ENCODE measurements around the gene AMELY. TPM values are rescaled to one million over a fixed set of nuclear protein-coding genes. Genes with fewer than 3 reads are reported as not detected.
"Not testable (repeated sequence)": the region's sequence is repeated elsewhere in the genome, so short reads cannot be mapped to it uniquely, and the experiment has no call there.

The AMELY gene
- total RNA-seq, 2 donors from 2014 or later = not detected

DNA sequence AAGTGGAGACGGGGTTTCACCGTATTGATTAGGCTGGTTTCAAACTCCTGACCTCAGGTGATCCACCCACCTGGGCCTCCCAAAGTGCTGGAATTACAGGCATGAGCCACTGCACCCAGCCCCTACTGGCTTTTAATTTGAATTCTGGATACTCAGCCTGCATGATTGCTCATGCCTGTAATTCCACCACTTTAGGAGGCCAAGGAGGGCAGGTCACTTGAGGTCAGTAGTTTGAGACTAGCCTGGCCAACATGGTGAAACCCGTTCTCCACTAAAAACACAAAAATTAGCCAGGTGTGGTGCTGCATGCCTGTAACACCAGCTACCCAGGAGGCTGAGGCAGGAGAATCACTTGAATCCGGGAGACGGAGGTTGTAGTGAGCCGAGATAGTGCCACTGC is 3.5 kb downstream of the AMELY start:
- H3K27me3 Mint-ChIP-seq = peaks cover 24% of the 10 kb centered on the region
- not testable (repeated sequence) for H3K4me1 Mint-ChIP-seq; H3K27ac Mint-ChIP-seq; H3K9me3 ChIP-seq (ENCODE audit: control insufficient read depth, low read length, poor library complexity, severe bottlenecking); H3K4me3 Mint-ChIP-seq; ATAC-seq; H3K36me3 Mint-ChIP-seq (ENCODE audit: low read depth); DNase-seq

DNA sequence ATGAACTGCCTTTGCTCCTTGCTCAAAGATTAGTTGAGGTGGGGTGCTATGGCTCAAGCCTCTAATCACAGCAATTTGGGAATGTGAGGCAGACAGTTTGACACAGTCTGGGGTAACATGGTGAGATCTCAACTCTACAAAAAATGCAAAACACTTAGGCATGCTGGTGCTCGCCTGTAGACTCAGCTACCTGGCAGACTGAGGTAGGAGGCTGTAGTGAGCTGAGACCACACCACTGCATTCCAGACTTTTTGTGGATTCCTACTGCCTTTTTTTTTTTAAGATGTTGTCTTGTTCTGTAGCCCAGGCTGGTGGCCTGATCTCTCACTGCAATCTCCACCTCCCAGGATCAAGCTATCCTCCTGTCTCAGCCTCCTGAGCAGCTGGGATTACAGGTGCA is 4.0 kb downstream of the AMELY start:
- peaks cover 21% of the 10 kb centered on the region for H3K27me3 Mint-ChIP-seq
- no peak for ATAC-seq
- H3K4me3 Mint-ChIP-seq = no peak overlapping the region
- H3K9me3 ChIP-seq (ENCODE audit: control insufficient read depth, low read length, poor library complexity, severe bottlenecking) = no peaks in the 10 kb centered on the region
- no peak for DNase-seq
- no peak overlapping the region for H3K27ac Mint-ChIP-seq
- H3K36me3 Mint-ChIP-seq (ENCODE audit: low read depth) = no peaks in the 10 kb centered on the region
- H3K4me1 Mint-ChIP-seq = no peaks in the 10 kb centered on the region

DNA sequence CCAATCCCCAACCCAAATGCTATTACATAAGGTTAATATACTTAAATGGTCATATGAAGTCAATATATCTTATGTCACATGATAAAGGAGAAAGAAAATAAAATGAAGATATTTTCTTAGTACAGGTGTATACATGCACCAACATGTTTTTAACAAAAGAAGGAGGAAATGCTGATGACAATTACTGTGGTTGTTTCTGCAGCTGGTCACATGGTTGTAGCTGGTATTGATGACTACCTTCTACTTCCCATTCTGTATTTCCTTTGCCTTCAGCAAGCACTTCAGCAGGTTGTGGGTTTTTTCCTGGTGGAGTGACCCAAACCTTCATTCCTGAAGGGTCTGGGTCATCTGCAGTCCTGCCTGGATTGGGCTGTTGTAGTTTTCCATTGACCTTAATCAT is 9.4 kb downstream of the AMELY start:
- not testable (repeated sequence) for DNase-seq, H3K4me1 Mint-ChIP-seq

DNA sequence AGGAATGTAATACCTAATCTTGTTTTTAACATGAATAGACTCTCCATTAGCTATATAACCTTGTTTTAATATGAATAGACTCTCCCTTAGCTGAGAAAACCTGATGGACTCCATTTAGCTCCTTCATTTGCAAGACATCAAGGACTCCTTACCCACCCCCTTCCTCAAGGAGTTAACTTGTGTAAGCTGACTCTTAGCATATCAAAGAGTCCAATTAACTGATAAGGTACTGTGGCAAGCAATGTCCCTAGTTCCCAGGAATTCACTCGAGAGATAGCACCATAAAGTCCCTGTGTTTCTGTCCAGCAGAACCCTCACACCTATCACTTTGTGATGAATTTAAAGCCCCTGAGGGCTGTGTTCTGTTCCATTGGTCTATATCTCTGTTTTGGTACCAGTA is 16.3 kb downstream of the AMELY start:
- no peaks in the 10 kb centered on the region for H3K27me3 Mint-ChIP-seq
- H3K4me1 Mint-ChIP-seq = no peaks in the 10 kb centered on the region
- DNase-seq (no peak), ATAC-seq (no peak)
- no peaks in the 10 kb centered on the region for H3K9me3 ChIP-seq (ENCODE audit: control insufficient read depth, low read length, poor library complexity, severe bottlenecking)
- H3K36me3 Mint-ChIP-seq (ENCODE audit: low read depth) = no peaks in the 10 kb centered on the region
- no peak overlapping the region for H3K27ac Mint-ChIP-seq
- H3K4me3 Mint-ChIP-seq = no peak overlapping the region

More for the DNA sequence above, 9.4 kb downstream of the AMELY start:
- not testable (repeated sequence) for H3K27me3 Mint-ChIP-seq; H3K27ac Mint-ChIP-seq; H3K9me3 ChIP-seq (ENCODE audit: control insufficient read depth, low read length, poor library complexity, severe bottlenecking); H3K36me3 Mint-ChIP-seq (ENCODE audit: low read depth); H3K4me3 Mint-ChIP-seq; ATAC-seq

DNA sequence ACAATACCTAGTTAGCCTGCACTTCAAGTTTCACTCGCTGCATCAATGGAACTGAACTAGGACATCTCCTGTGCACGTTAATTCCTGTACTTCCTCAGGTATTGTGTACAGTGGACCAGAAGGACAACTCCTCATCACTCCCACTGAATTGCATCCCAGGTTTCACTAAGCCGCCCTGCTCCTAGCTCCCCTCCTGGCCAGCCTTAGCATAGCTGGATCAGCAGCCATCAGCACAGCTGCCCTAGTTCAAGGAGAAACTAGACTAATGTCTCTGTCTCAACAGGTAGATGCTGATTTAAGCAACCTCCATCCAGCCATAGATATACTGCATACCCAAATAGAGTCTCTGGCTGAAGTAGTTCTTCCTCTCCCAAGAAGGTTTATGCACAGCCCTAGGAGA is 17.1 kb downstream of the AMELY start:
- ATAC-seq (no peak), DNase-seq (no peak)
- H3K9me3 ChIP-seq (ENCODE audit: control insufficient read depth, low read length, poor library complexity, severe bottlenecking) = no peaks in the 10 kb centered on the region
- Mint-ChIP-seq H3K27me3 (no peaks in the 10 kb centered on the region), H3K27ac (no peak overlapping the region), H3K36me3 (ENCODE audit: low read depth) (no peaks in the 10 kb centered on the region), H3K4me1 (no peaks in the 10 kb centered on the region), H3K4me3 (no peak overlapping the region)

DNA sequence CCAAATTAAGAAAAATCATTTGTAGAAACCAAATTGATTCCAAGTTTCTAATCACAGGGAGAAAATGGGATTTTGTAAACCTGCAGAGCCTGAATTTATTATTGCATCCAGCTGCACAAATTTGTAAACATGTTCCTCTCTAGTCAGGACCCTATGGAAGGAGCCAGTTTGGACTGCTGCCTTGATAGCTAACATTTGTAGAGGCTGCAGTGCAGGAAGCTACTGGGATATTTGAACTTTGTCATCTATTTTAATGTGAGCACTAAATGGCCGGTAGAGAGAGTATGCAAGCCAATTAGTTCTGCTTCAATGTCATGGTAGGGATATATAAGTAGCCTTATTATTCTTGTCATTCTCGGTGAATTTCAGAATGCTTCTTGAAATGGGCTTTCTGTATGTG is 62.2 kb downstream of the AMELY start:
- H3K4me3 Mint-ChIP-seq = no peak overlapping the region
- H3K27me3 Mint-ChIP-seq = no peaks in the 10 kb centered on the region
- DNase-seq (no peak), ATAC-seq (no peak)
- no peaks in the 10 kb centered on the region for H3K4me1 Mint-ChIP-seq
- no peak overlapping the region for H3K27ac Mint-ChIP-seq
- H3K36me3 Mint-ChIP-seq (ENCODE audit: low read depth) = no peaks in the 10 kb centered on the region
- no peaks in the 10 kb centered on the region for H3K9me3 ChIP-seq (ENCODE audit: control insufficient read depth, low read length, poor library complexity, severe bottlenecking)

DNA sequence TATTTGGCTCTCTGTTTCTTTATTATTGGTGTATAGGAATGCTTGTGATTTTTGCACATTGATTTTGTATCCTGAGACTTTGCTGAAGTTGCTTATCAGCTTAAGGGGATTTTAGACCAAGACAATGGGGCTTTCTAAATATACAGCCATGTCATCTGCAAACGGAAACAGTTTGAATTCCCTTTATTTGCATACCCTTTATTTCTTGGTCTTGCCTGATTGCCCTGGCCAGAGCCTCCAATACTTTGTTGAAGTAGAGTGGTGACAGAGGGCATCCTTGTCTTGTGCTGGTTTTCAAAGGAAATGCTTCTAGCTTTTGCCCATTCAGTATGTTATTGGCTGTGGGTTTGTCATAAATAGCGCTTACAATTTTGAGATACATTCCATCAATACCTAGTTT is 68.9 kb downstream of the AMELY start:
- H3K4me1 Mint-ChIP-seq; H3K27ac Mint-ChIP-seq; ATAC-seq; H3K4me3 Mint-ChIP-seq; H3K9me3 ChIP-seq (ENCODE audit: control insufficient read depth, low read length, poor library complexity, severe bottlenecking); H3K36me3 Mint-ChIP-seq (ENCODE audit: low read depth); H3K27me3 Mint-ChIP-seq; DNase-seq: not testable (repeated sequence)

Other genes starting within 250 kb of the AMELY start
- gene TBL1Y, start 1.1 kb downstream of the AMELY start, total RNA-seq = not detected

Measured in T-helper 17 cell (primary cell).